ENCODE data around the gene EBF3. TPM values are rescaled to one million over a fixed set of nuclear protein-coding genes. Genes with fewer than 3 reads are reported as not detected.

The EBF3 gene
- total RNA-seq, 1 donor from 2014 or later, result 5.5 TPM

DNA sequence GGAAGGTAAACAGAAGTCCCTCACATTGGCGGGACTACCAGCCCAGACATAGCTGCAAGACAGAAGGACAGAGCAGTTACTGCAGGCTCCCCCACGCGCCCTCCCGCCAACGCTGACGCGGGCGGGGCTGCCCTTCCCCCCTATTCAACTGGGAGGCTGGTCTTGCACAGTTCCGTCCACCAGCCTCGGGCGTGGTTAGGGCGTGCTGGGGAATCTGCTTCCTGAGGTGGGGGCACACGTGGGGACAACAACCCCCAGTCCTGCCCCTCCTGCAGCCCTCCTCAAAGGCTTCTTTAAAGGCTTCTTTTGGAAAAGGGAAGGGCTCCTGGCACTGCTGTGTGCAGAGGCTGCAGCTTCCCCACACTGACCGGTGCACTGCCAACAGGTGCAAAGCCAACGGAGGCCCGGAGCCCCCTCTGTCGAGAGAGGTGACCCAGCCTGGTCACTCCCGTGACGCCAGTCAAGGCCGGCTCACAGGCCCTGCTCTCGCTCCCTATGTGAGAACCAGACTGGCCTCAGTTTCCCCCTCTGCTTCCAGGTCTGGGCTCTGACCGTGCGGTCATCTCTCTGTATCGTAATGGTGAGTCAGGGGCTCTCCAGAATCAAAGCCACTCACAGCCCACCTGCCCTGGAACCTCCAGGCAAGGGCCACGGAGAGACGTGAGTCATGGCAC, 126.0 kb downstream of the EBF3 start:
- no peak for DNase-seq (ENCODE audit: low spot score)

DNA sequence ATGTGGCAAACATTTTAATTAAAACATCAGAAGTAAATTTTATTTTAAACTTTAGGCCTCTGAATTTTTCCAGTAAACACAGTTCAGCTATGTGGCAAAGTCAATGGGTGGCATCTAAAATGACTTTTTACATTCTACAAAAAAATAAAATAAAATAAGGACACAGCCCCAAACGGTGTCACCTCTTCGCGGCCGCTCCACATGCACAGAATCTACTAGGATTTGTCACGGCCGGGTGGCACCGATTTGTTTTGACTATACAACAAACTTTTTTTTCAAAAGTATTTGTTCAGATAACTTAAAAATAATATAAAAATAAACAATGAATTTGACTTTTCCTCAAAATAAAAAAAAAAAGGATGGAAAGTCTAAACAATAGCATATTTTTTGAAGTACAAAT, 127.8 kb downstream of the EBF3 start:
- no peak for DNase-seq (ENCODE audit: low spot score)

DNA sequence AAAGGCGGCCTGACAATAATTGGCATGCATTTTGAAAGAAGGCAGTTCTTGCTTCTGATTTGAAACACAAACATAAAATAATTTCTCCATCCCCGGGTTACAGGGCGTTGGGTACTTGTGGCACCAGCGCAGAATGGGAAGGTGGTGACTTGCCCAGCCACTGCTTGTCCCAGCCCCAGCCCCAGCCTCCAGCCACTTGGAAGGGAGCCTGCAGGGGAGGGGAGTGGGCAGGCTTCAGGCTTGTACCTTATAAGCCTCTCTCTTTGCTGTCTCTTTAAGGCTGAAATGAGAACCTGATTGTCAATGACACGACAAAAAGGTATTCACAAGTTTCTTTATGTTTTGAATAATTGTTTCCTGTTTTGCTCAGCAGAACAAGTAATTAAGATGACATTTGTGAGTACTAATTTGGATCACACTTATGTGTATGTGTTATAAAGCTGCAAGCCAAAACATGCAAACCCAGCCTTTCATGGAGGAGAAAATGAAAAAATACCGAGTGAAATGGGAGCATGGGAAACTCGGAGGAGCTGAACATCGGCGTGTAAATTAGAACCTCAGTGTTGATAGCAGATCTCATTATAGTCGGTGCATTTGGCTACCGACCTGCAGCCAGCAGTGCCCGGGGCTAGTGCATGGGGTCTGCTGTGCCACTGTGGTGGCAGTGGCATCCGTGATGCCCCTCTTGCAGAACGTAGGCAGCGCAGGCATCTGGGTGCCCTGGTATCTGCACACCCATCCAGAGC, 129.9 kb downstream of the EBF3 start:
- no peak for DNase-seq (ENCODE audit: low spot score)

DNA sequence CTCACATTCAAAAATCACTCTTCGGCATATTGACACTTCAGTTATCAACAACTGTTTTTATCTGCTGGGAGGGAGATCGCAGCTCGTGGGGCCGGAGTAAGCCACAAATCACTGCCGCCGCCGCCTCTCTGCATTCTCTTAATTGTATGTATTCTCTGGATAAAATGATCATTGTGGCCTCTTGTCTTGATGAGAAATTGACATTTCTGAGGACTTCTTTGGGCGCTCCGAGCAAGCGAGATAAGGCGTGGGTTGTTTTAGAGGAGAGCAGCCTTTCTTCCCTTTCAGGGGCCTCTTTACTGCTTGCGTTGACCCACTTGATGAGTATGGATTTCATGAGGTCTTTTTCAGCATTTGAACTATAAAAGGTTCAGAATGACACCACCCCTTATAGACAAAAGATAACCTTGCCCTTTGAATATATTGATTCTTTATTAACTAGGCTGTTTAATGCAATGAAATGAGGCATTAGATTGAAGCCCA, 130.6 kb downstream of the EBF3 start:
- DNase-seq (ENCODE audit: low spot score), result no peak

DNA sequence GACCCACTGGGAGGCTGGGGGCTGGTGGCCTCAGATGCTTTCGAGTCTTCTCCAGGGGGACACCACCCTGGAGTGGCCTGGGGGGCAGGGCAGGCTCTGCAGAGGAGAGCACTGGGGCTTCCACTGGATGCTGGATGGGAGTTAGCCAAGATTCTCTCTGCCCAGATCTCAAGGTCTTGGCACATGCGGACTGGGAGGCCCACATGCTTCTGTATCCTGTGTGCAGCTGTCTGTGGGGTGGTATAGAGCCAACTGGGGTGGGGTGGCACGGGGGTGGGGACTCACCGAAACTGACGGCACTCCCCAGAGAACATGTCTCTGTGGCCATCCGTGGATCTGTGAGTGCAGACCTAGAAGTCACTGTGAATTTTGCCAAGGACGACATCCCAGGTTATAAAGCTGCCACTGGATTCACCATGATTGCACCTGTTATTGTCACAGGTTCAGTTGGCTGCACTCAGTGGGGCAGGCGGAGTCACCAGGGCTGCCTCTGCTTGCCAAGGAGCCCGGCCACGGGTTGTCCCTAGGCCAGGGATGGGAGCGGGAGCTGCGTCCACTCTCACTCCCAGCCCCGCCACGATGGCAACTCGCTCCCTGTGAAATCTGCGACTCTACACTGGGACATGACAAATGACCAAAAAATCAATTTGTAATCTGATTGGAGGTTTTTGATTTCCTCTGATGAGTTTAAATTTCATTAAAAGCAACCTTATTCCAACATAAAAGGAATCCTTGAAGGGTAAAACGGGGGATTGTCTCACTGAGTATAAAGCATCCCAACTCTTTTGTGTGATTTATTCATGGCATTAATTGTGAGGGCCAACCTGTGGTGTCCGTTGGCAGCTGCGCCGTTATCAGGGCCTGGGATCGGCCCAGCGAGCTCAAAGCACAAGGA, 131.3 kb downstream of the EBF3 start:
- DNase-seq (ENCODE audit: low spot score), result no peak

DNA sequence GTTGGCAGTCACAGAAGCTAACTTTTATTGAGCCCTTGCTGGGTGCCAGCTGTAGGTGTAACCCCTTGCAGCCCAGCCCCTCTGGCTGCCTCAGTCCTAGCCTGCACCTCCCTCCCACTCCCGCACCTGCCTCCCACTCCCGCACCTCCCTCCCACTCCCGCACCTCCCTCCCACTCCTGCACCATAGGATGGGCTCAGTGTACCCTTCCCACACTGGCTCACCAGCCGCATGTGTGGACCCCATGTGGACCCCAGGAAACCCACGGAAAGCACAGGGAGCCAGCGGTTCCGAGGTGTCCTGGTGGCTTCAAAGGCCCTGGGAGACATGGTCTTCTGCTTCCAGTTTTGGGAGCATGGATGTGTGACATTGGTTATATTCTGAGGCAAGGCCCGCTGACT, 132.9 kb downstream of the EBF3 start:
- DNase-seq (ENCODE audit: low spot score), result no peak

DNA sequence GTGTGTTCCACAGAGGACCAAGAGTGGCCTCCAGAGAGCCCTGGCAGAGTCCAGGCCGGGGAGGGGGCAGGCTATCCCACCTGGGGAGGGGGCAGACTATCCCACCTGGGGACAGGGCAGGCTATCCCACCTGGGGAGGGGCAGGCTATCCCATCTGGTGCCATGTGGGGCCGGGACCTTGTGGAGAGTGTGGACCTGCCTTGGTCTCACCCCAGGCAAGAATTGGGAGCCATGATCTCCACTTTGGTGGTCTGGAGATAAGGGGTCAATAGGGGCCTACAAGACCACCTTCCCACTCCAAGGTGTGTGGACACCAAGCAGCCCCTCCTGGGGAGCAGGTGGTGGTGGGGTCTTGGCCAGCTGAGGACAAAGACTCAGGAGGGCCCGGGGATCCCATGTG, 138.2 kb downstream of the EBF3 start:
- DNase-seq (ENCODE audit: low spot score), result no peak

DNA sequence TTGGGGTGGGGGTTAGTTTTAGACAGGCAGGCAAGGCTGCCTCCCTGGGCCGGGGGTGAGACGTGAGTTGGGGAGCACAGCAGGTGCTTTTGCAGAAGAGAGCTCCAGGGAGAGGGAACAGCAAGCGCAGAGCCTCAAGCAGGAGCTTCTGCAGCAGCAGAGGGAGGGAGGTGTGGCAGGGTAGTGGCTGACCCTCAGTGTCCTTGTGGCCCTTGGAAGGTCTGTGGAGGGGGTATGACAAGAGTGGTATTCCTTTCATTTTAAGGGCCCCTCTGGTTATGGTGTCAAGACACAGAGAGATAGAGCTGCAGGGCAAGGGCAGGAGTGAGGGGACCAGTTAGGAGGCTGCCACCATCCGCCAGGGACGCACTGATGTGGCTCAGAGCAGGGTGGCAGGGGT, 138.9 kb downstream of the EBF3 start:
- DNase-seq (ENCODE audit: low spot score), result no peak

DNA sequence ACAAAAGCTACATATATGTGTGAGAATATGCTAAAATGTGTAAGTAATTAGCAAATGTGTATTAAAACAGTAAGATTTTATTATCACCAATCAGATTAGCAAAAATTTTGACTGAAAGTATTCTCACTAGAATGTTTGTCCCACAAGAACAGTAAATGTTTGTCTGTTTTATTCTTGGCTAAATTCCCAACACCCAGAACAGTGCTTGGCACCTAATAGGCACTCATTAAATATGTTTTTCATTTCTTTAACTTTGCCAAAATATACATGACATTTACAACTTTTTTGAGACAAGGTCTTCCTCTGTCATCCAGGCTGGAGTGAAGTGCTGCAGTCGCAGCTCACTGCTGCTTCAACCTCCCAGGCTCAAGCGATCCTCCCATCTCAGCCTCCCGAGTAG, 143.6 kb downstream of the EBF3 start:
- no peak for DNase-seq (ENCODE audit: low spot score)

DNA sequence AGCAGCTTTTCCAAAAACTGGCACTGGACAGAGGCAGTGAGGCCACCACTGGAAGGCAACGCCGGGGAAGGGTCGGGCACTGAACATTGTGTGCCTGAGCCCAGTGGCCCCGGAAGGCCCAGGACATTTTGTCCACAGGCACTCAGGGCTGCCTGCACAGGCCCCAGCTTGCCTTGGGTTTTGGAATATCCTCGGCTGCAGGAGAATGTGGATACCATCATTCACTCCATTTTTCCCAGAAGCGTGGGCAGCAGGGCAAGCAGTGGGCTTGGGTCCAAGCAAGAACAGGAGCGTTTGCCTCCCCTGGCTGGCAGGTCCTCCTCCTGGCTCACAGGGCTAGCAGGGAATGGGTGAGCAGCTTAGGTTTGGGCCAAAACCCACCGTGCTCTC, 147.4 kb downstream of the EBF3 start:
- DNase-seq (ENCODE audit: low spot score), result no peak

DNA sequence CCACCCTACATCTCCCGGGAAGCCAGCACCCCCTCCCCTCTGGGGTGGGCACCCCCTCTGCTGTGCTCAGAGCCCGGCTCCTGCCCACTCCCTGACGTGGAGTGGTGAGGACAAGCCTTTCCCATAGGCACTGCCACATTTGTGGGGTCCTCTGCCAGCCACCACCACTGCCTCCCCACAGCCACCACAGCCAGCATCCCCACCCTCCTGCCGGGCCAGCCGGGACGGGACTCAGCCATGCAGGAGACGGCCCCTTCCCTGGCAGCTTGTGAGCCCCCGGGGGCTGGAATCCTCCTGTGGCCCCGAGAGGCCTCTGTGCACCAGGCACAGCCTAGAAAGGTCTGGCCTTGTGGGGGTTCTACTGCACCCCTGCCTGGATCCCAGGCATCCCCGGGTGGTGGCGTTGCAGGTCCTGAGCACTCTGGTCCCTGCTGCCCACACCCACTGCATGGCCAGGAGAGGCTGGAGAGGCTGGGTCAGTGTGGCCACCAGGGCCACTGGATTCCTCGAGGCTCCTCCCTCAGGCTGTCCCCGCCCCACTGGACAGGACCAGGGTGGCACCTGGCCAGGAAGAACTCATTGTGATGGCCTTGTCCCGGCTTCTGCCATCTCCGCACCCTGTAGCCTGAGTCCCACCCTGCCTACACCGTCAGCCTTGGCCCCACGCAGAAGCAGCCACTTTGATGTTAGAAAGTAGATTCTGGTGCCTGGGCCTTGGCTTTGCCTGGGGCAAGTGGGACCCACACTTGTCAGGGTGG, 148.0 kb downstream of the EBF3 start:
- DNase-seq (ENCODE audit: low spot score), result no peak

DNA sequence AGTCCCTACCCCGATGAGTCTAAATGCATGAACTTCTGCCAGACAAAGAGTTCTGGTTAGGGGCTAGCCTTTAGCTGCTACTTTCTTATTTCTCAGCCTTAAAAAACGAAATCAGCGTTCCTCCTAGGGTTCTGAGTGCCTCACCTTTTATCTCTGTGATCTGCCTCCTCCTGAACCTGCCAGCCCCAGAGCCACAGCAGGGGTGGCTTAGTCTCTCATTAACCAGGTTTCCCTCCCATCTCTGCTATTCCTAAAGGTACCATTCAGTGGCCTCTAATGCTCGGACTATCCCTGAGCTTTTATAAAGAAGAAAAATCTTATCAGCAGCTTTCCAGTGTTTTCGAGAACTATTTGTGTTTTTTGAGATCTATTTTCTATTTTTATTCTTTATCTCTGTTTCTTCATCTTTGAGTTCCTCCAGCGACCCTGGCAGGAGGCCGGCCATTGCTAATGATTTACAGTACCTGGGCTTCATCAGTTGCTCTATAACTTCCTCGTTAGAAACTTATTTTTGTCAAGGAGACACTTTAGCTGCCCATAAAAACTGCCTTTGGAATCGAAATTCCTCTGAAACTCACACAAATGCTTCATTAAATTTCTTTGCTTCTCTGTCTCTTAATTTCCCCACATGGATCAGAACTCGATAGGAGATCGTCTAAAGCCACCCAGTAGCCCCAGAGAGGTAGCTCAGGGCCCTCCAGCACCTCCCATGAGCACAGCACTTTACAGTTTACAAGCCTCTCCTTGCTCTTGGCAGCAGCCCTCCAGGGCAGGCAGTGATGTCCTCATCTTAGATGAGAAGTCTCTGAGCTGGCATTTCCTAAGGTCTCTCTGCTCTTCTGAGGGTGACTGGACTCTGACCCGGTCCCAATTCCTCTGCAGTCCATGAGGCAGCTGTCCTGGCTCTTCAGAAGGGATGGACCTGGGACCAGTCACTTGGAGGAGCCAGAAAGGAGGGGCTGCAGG, 149.1 kb downstream of the EBF3 start:
- no peak for DNase-seq (ENCODE audit: low spot score)

DNA sequence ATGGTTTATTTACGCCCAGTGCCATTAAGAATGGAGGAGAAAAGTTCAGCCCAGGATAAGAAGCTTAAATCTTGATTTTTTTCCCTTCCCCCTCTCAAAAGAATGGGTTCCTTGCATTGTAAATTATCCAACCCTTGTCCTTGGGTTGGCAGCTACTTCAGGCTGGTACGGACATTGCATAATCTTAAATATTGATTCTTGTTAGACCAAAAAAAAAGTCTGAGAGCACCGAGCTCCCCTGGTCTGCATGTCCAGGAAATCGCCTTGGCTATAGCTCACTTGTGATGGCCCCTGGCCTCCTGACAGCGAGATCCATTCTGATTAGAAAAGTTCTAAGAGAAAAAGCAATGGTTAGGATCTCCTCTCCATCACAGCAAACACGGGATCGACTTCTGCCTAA, 151.7 kb downstream of the EBF3 start:
- no peak for DNase-seq (ENCODE audit: low spot score)

DNA sequence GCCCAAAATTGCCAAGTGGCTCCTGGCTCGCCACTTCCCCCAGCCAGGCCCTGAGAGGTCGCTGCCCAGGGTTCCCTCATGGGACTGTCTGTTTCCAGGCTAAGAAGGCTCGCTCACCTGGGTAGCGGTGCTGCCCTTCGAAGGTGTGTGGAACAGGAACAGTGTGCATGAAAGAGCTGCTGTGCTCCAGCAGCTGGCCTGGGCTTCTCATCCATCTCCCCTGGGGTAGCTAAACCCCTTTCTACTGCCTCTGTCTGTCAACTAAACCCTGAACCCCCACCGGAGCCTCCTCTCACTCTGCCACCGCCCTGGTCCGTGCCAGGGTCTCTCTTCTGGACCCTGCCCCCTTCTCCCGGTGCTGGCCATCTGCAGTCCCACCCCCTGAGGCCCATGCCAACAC, 152.9 kb downstream of the EBF3 start:
- no peak for DNase-seq (ENCODE audit: low spot score)

DNA sequence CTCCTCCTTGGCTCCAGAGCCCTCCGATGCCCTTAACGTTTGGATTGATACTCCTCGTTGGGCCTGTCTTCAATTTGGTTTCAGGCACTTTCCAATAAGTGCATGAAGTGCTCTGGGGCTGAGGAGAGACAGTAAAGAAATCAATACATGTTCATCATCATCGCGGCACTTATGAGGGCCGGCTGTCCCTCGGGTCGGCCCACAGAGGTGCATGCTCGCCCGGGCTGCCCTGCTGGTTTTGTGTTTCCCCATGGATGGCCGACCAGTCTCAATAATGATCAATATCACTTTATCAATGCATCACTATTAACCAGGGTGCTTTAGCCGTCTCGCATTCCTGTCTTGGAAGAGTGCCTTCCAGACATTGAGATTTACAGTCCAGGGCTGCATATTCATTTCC, 154.2 kb downstream of the EBF3 start:
- DNase-seq (ENCODE audit: low spot score), result no peak

DNA sequence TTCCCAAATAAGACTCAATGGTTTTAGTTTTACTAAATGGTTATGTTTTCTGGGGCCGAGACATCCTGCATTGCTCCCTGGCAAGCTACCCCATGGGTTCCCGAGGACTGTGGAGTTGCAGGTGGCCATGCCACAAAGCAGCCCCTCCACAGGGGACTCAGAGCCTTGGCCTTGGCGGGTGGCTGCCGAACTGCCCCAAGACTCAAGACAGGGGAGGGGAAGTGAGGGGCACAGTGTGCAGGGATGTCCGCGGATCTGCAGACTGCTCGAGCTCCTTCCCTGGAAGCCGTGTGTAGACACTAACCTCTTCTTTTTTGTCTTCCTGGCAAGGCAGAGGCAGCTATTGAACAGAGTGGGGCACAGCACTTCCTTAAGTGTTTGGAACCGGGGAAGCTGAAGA, 154.6 kb downstream of the EBF3 start:
- DNase-seq (ENCODE audit: low spot score), result no peak

DNA sequence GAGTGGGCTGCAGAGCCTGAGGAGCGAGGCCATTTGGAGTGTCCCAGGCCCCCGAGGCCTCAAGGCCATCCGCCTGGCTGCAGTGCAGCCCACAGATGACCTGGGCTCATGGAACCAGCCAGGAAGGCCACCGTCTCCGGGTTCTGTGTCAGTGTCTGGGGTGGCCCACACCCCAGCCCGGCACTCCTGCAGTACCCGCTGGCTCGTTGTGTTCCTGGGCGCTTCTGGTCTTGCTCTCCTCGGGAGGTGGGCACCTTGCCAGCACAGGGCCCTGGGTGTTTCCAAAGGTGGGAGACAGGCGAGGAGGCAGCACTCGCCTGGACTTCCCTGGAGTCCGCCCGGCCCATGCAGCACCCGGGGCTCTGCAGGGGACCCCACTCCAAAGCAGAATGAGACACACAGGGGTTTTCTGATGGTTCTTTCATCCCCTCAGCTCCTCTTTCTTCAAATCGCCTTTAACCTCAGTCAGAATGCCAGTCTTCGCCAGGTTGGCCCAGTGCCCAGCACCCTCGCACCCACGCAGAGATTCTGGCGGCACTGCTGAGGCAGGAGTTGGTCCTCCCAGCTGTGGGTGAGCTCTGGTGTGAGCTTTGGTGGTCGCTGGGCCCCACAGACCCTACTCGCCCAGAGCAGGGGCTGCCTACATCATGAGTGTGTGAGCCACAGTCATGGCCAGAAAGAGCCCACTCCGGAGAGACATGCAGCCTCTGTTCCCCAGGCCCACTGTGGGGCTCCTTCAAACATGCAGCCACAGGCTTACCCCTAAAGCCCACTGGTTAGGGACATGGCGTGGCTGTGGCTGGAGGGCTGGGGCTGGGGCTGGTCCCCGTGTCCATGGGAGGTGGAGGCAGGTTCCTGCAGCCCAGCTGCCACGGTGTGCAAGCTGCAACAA, 155.7 kb downstream of the EBF3 start:
- DNase-seq (ENCODE audit: low spot score), result no peak

DNA sequence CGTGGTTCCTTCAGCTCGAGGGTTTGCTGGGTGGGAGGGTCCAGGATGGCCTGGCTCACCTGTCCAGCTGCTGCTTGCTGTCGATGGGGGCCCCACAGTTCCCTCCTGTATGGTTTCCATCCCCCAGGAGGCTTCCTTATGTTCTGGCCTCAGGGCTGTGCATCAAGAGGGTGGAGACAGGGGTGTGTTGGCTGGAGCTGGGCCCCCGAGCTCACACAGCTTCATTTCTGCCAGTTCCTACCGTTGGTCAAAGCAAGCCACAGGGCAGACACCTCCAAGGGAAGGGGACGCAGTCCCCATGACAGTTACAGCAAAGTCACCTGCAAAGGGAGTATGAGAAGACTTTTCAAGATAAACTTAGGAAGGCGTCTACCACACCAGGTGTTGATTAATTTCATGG, 156.9 kb downstream of the EBF3 start:
- DNase-seq (ENCODE audit: low spot score), result no peak

DNA sequence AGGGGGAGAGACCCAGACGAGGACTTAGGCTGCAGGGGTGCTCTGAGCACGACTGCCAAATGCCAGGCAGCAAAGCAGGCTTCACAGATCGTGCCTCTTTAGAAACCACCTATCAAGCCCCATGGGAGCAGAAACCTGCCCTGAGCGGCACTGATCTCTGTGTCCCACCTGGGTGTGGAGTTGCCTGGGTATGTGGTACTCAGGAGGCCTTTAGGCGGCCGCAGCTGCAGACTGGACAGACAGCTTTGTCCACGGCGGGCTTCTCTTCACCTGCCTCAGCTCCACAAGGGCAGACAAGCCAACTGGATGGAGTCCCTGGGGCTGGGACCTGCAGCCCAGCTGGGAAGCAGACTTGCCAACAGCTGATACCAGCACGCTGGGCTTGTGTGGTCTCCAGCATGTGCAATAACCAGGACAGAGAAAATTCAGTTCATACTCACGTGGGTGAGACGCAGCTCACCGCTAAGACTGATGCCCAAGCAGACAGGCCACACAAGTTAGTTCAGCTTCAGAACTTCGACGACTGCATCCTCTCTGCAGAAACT, 163.2 kb downstream of the EBF3 start:
- no peak for DNase-seq (ENCODE audit: low spot score)
